ENCODE measurements around the gene GALNT16.
A peak's percentile ranks its signal among the peaks of the same experiment; 100 is the strongest.

The GALNT16 gene

DNA sequence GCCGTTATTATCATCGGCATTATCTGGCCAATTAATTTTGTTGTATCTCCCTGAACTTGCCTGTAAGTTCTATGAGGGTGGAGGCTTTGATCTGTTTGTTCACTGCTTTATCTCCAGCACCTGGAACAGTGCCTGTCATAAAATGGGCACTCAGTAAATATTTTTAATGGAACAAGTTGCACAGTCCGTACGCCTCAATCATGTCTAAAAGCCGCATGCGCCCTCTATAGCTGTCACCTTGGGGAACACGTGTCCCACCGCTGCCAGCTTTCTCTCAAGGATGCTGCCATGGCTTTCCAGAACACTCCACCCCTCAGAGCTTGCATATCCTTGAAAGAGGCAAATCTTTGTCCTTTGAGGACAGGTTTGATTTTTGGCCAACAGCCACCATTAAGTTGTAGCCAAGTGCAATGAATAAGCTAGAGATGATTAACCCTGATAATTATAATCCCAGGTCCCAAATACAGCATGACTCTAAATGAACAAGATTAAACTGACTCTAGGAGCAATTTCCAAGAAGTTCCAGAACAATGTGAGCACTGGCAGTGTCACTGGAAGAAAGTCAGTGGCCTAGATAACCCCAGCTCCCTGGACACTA, 83.1 kb downstream of the GALNT16 start:
- DNase-seq, result no peak

DNA sequence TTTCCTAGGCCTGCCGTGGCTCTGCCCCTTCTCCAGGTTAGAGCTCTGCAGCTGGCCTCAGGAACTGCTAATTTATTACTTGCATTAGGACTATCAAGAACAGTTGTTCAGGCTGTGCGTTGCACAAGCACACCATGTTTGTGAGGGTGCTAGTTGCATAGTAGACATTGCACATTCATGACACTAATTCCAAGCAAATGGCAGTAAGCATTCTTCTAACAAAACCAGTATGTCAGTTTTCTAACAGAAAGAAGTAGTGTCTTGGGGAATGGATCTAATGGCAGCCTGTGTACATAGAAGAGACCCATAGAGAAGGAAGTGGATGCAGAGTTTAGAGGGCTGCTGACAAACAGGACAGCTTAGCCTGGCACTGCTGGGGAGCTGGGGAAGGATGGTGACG, 84.2 kb downstream of the GALNT16 start:
- no peak for DNase-seq

DNA sequence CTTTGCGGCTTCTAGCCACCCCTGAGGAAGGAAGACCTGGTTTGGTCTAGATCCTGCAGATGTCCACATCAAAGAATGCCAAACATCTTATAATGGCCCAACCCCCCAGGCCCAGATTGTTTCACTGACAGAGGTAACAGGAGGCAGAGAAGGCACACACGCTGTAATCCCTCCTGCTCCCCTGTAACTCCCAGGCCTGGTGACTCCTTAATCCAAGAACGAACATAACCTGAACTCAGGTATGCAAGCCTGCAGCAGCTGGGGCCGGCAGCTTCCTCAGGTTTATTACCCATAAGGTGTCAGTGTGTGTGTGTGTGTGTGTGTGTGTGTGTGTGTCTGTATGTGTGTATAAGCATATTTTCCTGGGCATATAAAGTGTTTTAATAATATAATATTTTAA, 85.4 kb downstream of the GALNT16 start:
- no peak for DNase-seq

DNA sequence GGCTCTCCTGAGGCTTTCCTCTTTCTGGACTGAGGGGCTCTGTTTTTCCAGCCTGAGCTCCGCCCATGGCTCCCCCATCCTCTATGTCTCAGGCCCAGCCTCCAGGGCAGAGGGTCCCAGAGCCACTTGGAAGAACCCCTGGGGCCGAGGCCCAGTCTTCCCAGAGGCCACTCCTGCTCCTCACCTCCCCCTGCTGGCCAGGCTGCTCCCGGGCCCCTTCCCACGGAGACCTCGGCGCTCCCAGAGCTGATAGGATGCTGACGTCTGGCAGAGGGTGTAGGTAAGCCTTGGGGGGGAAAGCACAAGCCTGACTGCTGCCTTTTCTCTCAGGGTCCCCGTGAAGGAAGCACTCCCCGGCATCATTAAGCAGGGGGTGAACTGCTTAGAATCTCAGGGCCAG, 86.8 kb downstream of the GALNT16 start:
- no peak for DNase-seq

DNA sequence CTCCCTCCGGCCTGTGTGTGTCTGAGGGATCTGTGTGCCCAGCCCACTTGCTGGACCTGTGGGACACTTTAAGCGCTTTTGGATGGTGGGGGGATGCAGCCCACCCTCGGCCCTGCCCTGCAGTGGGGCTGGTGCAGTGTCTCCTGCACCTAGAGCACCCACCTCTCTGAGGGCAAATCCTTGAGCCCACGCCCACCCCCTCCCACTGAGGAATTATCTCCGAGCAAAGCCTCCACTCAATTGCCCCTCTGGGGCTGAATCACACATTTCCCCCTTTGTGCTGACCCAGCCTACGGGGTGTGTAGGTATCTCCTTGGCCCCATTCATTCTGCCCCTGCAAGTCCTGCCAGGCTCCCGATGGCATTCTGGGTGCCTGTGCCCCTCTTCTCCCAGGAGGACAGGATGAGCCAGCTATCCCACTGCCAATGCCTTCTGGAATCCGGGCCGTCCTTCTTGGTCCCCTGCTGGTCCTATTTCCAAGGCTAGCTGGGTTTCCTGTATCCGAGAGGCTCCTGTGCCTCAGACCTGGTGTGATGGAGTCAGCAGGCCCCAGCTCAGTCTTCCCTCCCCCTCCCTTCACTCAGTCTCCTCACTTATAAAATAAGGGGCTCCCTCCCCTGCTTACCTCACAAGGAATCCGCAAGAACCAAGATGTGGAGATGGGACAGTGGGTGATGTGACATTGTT, 89.3 kb downstream of the GALNT16 start:
- DNase-seq, result no peak

DNA sequence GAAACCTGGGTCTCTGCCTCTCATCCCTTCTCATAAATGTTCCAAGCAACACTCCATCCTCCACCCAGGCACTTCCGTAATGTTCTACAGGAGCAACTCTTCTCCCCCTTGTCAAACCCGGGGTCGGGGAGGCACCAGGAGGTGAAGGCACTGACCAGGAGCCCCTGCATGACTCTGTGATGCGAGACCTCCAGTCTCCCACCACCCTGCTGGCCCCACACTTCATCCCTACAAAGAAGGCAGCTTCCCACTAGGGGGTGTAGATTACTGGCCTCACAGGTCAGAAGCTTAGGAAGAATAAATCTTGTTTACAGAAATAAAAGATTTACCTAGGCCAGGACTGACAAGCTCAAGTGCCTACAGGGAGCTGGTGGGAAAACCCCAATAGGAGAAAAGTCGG, 90.9 kb downstream of the GALNT16 start:
- no peak for DNase-seq

DNA sequence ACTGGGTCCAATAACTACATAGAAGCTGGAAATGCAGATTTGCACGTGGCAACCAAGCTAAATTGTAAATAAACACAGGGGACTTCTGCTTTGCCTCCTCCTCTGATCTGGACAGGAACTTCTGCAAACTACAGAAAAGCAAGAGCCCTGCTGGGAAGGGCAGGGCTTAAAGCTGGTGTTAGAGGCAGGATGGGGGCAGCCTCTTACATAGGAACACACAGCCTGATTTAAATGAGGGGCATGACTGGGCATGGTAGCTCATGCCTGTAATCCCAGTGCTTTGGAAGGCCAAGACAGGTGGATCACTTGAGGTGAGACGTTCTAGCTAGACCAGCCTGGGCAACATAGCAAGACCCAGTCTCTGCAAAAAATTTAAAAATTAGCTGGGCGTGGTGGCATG, 91.4 kb downstream of the GALNT16 start:
- no peak for DNase-seq

DNA sequence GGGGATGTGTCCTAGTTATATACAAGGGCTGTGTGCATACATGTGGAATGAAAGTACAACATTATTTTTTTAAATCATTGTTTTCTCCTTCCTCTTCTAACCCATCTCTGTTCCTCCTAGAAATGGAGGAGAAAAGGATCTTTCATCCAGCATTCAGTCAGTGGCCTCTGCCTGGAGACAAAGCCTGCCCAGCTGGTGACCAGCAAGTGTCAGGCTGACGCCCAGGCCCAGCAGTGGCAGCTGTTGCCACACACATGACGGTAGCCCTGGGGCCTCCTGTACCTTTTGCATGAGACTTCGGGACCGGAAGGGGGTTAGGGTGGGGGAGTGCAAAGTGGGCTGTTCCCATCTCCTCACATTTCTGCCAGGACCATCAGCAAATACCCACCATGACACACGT, 92.0 kb downstream of the GALNT16 start:
- DNase-seq, result no peak

DNA sequence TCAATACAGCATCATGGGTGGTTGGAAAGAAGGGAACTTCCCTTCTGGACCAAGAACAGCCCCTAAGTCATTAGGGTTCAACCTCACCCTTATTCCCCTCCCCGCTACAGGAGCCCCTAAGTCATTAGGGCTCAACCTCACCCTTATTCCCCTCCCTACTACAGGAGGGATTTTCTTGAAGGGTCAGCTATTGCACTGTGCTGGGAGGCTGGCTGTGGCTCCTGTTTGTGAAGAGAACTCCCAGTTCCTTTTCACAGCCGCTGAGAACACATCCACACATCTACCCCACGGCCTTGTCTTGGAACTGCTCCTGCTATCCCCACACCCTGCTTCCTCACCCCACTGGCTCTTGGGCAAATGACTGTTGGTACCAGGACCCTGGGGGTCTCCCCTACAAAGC, 93.2 kb downstream of the GALNT16 start:
- DNase-seq, result no peak

DNA sequence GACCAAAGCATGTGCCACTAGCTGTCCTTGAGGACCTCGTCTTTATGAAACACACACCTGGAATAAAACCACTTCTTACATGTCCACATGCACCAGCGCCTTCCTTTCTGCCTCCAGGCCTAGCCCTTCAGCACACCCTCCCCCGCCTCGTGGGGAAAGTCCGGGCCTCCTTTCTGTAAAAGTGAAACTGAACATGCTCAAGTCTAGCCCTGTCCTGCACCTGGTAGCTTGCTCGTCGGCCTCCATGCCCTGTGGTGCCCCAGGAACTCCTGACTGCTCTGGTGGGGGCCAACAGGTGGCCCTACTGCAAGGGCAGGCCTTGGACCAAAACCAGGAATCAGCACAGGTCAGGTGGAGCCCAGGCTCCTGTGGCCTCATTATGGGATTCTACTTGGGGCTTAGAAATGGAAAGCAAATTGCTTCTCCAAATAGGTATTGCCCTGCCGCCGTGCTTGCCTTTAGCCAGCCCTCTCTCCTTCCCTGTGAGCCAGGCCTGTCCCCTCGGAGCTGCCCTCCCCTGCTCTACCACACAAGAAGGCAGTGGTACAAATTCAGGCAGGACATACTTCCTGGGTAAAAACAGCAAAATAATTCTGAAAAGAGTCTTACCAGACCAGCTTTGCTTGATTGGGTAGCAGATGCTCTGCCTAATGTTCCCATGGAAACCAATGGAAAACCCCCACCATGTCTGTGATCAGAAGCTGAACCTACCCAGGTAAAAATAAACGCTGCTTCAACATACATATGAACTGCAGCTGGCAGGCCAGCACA, 94.6 kb downstream of the GALNT16 start:
- DNase-seq, result no peak

DNA sequence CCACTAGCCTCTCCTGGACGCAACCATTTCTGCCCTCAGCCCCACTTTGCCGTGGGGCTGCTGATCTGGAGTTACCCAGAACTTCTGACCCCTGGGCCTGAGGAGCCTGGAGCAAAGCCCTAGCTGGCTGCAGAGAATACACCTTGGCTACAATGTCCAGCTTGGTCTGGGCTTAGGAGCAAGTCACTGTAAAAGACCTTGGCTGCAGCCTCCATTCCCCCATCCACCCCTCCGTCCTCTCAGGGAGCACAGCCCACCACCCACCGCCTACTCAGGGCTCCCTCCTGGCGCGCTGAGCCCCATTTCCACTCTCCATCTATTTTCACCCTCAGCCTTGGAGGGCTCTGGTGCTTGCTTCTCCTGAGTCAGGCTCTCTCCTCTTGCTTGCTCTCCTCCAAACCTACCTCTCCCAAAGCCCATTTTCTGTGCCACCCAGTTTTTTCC, 95.2 kb downstream of the GALNT16 start:
- DNase-seq, result no peak

DNA sequence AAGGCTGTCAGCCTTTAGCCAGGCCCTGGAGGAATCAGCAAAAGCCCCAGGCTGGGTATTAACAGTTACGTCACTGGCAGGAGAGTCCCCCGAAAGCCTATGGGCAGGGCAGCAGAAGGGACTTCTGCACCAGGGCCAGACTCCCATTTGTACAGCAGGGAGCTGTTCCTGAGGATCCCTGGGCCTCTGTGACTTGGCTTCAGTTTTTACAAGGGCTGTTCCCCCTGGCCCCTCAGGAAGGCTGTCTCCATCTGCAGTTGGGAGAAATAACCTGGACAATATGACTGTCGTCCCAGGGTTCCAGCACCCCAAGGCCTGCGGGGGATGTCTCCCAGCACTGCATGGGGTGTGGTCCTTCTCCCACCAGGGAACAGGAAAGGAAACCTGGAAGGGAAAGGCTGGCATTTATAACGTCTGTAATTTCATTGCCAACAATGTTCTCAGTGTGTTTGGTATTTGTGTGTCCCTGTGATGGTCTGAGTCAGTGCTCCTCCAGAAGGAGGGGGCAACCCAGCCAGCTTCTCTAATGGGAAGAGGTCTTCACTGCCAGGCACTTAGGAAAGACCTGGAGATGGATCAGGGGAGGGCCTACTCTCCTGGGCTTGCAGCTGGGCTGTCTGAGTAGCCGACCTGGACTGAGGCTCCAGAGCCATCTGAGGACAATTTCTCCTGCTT, 95.8 kb downstream of the GALNT16 start:
- no peak for DNase-seq

DNA sequence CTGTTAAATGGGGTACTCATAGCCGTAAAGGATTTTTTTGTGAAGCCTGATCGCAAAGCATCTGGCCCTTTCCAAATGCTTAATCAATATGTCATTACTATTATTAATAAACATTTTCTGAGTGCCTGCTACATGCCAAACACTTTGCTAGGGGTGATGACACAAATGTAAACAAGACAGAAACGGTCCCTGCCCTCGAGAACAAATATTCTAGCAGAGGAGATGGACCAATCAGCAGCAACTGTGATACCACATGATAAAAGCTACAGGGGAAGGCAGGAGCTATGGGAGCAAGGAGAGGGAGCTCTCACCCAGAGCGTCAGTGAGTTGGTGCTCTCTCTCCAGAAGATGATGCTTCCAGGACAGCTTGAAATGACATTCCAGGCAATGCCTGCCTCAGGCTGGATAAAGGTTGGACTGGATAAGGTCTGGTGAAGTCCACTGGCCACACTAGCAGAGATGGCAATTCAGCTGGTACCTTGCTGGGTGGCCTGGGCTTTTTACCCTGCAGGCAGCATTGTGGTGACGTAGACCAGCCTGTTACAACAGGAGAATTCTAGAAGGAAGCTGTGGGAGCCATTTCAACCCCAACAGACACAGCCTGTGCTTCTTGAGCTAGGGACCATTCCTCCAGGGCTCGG, 97.1 kb downstream of the GALNT16 start:
- no peak for DNase-seq

DNA sequence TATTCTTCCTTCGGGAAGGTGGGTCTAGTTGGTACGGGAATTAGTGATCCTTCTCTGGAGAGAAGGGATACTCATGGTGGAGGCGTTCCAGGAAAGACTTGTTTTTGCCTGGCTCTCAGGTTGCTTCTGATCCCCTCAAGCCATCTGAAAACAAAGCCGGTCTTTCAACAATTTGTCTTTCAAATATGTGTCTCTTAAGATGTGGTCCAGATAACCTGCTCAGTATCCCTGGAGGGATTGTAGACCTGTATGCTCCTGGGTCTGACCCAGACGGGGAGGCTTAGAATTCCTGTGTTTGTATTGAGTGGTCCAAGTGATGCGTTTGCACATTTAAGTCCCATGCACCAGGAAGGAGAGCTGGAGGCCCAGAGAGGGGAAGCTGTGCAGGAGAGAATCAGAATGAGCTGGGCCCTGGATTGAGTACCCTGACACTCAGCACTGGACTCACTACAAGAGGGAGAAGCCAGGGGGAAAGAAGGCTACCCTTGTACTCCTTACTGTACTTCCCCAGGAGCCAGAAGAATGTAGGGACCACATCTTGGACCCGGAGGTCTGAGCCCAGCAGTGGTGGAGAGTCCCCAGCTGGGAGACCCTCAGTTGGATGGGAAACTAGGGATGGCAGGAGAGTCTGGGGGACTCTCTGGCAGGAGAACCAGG, 97.7 kb downstream of the GALNT16 start:
- no peak for DNase-seq

DNA sequence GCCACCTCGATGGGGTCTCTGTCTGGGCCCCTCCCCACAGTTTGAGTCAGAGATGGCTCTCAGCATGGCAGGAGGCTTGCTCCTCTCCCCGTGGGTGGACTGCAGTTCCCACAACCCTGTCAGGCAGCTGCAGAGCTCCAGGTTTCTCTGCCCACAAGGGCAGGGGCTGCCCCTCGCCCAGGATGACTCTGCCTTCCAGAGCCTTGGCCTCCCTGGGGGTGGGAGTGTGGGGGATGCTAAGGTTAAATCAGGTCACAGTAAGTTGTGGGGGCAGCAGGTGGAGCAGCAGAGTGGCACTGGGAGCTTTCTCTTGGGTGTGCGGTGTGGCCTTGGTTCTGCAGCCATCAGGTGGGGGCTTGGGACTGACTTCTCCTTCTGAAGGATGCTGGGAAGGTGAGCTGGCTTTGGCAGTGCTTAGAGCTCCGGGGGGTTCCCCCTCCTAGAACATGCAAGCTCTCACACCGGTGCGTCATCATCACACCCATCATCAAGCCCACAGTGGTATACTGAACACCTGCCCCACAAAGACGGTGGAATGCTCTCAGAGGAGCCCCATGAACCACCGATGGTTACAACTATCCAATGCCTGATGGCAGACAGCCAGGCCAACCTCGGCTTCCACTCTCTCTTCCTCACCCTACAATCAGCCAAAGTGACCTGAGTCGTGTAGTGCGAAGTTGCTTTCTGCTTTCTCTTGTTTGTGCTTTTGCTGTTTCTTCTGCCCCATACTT, 98.4 kb downstream of the GALNT16 start:
- DNase-seq, result no peak

DNA sequence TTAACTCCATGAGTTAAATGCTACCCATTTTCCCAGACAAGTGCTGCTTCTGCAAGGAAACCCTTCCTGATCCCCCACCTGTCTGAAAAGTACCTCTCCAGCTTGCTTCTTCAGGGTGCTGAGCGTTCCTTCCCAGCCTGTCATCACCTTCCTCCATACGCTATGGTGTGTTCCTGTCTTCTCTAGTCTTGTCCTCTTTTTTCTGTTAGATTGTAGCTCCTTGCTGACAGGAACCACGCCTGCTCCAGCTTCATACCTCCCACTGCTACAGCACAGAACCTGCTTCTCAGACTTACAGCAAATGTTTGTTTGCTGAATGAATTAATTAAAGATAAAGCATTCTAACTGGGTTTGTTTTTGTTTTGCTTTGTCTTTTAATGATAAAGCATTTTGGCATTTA, 99.0 kb downstream of the GALNT16 start:
- DNase-seq, result no peak

DNA sequence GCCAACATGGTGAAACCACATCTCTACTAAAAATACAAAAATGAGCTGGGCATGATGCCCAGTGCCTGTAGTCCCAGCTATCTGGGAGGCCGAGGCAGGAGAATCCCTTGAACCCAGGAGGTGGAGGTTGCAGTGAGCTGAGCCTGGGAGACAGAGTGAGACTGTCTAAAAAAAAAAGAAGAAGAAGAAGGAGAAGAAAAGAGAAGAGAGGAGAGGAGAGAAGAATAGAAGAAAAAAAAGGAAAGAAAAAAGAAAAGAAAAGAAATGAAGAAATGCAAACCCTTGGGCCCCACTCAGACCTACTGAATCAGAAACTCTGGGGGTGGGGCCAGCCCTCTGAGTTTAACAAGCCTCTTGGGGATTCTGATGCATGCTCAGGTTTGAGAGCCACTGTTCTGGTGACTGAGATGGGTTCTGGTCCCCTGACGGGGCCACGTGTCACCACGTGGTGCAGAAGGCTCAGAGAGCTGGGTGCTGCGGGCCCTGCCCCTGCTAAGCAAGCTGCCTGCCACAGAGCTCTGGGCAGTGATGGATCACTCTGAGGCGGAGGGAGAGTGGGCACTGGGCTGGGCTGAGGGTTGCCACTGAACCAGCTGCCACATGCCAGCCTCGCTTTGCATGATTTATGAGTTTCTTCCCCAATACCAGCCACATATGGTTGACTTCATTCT, 100.6 kb downstream of the GALNT16 start:
- no peak for DNase-seq

DNA sequence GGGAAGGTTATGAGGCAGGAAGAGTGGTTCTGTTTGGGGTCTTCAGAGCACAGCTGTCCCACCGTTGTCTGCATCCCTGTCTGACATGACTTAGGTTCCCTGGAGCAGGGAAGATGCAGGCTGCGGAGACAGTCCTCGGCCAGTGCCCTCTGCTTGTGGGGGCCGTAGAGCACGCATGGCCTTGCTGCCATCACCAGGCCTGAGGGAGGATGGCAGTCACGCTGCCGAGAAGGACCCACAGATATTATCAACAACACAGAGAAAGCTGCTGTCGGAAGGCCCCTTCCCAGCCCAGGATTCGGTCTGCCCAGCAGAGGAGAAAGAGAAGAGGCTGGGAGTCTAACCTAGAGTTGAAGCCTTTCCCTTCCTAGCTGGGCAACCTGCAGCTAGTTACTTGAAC, 103.1 kb downstream of the GALNT16 start:
- DNase-seq, result peak; percentile 7 to 10

DNA sequence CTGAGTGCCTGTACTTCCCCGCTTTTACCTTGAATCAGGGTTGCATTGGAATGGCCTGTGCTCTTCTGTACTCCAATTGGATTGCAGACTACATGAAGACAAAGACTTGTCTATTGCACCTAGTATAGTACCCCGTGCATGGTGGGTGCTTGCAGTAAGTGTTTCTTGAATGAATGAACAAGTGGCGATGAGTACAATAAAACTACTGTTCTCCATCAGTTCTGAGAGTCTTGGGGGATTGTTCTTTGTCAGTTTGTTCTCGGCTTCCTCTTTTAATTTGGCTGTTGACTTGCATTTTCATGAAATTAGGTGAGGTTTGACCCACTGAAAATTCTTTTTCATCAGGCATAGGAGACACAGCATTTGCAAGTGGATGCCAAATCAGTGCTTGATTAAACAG, 104.0 kb downstream of the GALNT16 start:
- DNase-seq, result no peak

DNA sequence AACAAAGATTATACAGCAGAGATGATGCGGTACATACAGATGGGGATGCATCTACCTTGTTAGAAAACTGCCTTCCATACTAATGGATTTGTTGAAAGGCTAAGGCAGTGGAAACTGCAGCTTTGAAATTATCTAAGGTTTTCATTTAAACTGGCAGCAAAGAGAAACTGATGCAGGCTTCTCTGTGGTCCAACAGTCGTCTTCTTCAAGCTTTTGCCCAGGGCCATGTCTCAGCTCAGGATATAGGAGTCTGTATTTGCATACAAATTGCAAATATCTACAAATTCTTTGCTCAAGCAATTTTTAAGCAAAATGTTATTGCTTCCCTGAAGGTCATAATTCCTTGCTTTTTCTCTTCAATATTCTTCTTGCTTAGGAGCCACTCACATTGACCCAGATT, 104.4 kb downstream of the GALNT16 start:
- DNase-seq, result no peak

DNA sequence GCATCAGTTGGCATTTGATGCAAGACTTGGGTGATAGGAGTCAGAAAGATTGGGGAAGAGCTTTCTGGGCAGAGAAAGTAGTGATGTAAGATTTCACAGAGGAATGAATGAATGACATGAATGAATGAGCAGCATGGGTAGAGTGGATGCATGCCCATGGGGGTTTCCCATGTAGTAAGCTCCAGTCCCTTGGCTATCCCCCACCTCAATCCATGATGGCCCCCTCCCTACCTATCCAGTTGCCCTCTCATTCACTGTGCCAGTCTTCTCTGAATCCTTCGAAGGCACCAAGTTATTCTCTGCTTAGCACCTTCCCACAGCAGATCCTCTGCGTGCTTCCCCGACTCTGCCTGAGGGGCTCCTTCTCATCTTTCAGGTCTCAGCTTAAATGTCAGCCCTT, 106.1 kb downstream of the GALNT16 start:
- DNase-seq, result no peak

All from hippocampal formation (tissue), 2 donors.